Measurements from ENCODE around the gene DCHS2. TPM values are rescaled to one million over a fixed set of nuclear protein-coding genes. Genes with fewer than 3 reads are reported as not detected.

The DCHS2 gene
- total and polyA plus RNA-seq, 2 experiments from 2014 or later = 0.21 to 7.6 TPM

- TF ChIP-seq ZNF462 (CRISPR knock-in tag; IDR thresholded peaks at IDR 0.05) (no peak), ZNF114 (CRISPR knock-in tag; IDR thresholded peaks at IDR 0.05) (no peak), STAT1 (IDR thresholded peaks at IDR 0.05; ENCODE audit: unreplicated experiment) (no peak), CREB1 (CRISPR knock-in tag; IDR thresholded peaks at IDR 0.05; ENCODE audit: low read depth) (no peak), NANOG (IDR thresholded peaks at IDR 0.05; ENCODE audit: borderline replicate concordance) (no peak)
These were observed 308.3 kb downstream of the DCHS2 start (continued) for GRCh38 chr4:154183264-154183663.

Other genes starting within 250 kb of the DCHS2 start
- gene PLRG1, start 58.6 kb upstream of the DCHS2 start, total RNA-seq (2014; rRNA removed; shearing (Covaris generic)) = 74.2 and 82.7 TPM in 2 replicates
- gene PLRG1, start 58.6 kb upstream of the DCHS2 start, polyA plus RNA-seq (2016; fragmentation: Nextera tagmentation; extraction: Ambion mirVana) = 73.3 and 77.3 TPM in 2 replicates
- gene FGB, start 71.2 kb upstream of the DCHS2 start, total RNA-seq (2014; rRNA removed; shearing (Covaris generic)) = not detected in 2 replicates
- gene FGB, start 71.2 kb upstream of the DCHS2 start, polyA plus RNA-seq (2016; fragmentation: Nextera tagmentation; extraction: Ambion mirVana) = not detected in 2 replicates
- not detected in 2 replicates for gene FGA, start 98.9 kb upstream of the DCHS2 start, total RNA-seq (2014; rRNA removed; shearing (Covaris generic))
- not detected in 2 replicates for gene FGA, start 98.9 kb upstream of the DCHS2 start, polyA plus RNA-seq (2016; fragmentation: Nextera tagmentation; extraction: Ambion mirVana)
- 0.27 TPM in 1 of 2 replicates, not detected in the other for gene FGG, start 120.9 kb upstream of the DCHS2 start, total RNA-seq (2014; rRNA removed; shearing (Covaris generic))
- gene FGG, start 120.9 kb upstream of the DCHS2 start, polyA plus RNA-seq (2016; fragmentation: Nextera tagmentation; extraction: Ambion mirVana) = not detected in 2 replicates

Data from GM23338 (cell line).